Measurements from ENCODE around the gene PITPNM2.

DNA sequence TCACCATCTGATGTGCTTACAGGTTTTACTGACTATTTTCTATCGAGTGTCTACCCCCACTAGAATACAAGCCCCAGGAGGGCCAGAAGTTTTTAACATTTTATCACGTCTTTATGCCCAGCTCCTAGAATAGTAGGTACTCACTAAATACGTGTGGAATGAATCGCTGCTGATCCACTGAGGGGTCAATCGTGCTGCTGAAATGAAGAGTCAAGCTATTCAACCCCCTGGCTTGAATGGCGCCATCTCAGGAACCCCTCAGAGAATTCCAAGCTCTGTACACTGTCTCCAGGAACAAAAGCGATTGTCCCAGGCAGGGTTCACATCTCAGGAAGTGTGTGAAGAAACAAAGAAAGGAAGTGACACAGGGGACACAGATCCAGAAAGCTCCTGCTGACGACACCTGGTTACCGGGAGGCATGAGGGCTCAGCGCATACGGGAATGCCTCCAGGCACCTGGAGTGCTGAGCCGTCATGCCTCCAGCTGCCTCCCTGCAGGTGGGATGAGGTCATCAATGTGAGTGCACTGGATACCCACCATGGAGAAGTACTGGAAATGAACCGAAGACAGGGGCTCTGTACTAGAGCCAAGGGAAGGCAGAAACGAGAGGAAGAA, 45.6 kb downstream of the PITPNM2 start:
- TF ChIP-seq, protein P1, sequence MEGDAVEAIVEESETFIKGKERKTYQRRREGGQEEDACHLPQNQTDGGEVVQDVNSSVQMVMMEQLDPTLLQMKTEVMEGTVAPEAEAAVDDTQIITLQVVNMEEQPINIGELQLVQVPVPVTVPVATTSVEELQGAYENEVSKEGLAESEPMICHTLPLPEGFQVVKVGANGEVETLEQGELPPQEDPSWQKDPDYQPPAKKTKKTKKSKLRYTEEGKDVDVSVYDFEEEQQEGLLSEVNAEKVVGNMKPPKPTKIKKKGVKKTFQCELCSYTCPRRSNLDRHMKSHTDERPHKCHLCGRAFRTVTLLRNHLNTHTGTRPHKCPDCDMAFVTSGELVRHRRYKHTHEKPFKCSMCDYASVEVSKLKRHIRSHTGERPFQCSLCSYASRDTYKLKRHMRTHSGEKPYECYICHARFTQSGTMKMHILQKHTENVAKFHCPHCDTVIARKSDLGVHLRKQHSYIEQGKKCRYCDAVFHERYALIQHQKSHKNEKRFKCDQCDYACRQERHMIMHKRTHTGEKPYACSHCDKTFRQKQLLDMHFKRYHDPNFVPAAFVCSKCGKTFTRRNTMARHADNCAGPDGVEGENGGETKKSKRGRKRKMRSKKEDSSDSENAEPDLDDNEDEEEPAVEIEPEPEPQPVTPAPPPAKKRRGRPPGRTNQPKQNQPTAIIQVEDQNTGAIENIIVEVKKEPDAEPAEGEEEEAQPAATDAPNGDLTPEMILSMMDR (IDR thresholded peaks at IDR 0.05), result no peak
- TF ChIP-seq POLR2AphosphoS5 (IDR thresholded peaks at IDR 0.05) (no peak), POLR2A (IDR thresholded peaks at IDR 0.05) (no peak)
